Mesodermal cell (in vitro differentiated cells): Measurements from ENCODE around the gene SLC2A14.
"Not testable (repeated sequence)": the region's sequence is repeated elsewhere in the genome, so short reads cannot be mapped to it uniquely, and the experiment has no call there.

Experiments
- H3K27ac ChIP-seq: 2 replicates; pipeline ENCODE4 v1.7.0; 2013; ENCODE audit warnings: mild to moderate bottlenecking, low read depth, low read length, moderate library complexity; ENCODE audit not compliant: severe bottlenecking
- H3K36me3 ChIP-seq: 2 replicates; pipeline ENCODE4 v1.7.1; 2013; ENCODE audit warnings: mild to moderate bottlenecking, low read length, moderate library complexity; ENCODE audit not compliant: control insufficient read depth, insufficient read depth
- H3K4me1 ChIP-seq: one replicate; pipeline ENCODE4 v1.7.1; 2013; ENCODE audit warnings: mild to moderate bottlenecking, low read length; ENCODE audit not compliant: insufficient read depth, control insufficient read depth, poor library complexity, severe bottlenecking
- H3K4me3 ChIP-seq: 2 replicates; pipeline ENCODE4 v1.7.0; 2013; ENCODE audit warnings: low read length, control low read depth, mild to moderate bottlenecking; ENCODE audit not compliant: insufficient read depth, poor library complexity, severe bottlenecking; ENCODE audit errors: extremely low read depth
- H3K9me3 ChIP-seq: 2 replicates; pipeline ENCODE4 v1.7.1; 2013; ENCODE audit warnings: mild to moderate bottlenecking, low read length, moderate library complexity; ENCODE audit not compliant: control insufficient read depth
- WGBS, 2 experiments: methylation state at CpG; one replicate each; pipeline ENCODE4 v1.1.5; 2013; ENCODE audit warnings: missing lambda C conversion rate in 2 of 2; ENCODE audit not compliant: insufficient coverage in 2 of 2; 5-methylcytosine and 5-hydroxymethylcytosine counted together

Gene SLC2A14

DNA sequence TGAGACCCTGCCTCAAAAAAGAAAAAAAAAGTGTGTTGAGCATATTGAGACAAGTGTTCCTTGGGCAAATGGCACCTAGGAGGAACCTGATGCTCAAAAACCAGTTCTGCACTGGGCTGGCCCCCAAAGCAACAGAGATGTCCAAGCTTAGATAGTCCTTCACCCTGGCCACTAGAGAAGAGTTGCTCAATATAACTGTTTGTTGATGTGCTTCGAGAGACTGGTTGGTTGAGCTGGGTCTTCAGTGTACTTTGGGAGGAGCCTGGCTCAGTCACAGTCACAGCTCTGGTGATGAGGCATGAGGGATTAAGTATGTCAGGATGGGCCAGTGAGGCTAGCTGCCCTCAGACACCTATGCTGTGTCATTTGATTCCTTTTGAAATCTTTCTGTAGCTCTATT, 38.0 kb downstream of the SLC2A14 start:
- Histone ChIP-seq H3K27ac (no peak overlapping the region), H3K4me3 (no peak overlapping the region), H3K4me1 (peaks cover under 1% of the 10 kb centered on the region), H3K9me3 (no peaks in the 10 kb centered on the region), H3K36me3 (no peaks in the 10 kb centered on the region)
- 80% methylated on average over 1 of the region's 1 CpG; no CpG with 5 or more reads in 1 of the 2 experiments for WGBS, 2 experiments

GRCh38 chr12:7833831-7834230, 38.9 kb downstream of the SLC2A14 start:
- H3K4me3 ChIP-seq: no peak overlapping the region
- no peak overlapping the region for H3K27ac ChIP-seq

DNA sequence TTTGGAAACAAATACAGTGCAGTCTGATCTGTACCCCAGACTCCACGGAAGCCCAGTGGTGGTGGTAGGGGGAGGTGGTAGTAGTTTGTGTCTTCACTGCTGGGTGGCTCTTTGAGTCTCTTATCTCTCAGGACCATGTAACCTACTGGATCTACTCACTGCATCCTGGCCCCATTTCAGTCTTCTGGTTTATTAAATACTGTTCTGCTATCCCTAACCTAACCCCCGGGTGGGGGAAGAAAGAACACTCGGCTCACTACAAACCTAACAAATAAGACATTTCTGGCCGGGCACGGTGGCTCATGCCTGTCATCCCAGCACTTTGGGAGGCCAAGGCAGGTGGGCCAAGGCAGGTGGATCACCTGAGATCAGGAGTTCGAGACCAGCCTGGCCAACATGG, 39.5 kb downstream of the SLC2A14 start:
- not testable (repeated sequence) for H3K27ac ChIP-seq, H3K4me3 ChIP-seq, H3K4me1 ChIP-seq, H3K36me3 ChIP-seq, H3K9me3 ChIP-seq
- 86 to 88% methylated on average over 1 to 5 of the region's 6 CpGs for WGBS, 2 experiments

More at GRCh38 chr12:7833831-7834230, 38.9 kb downstream of the SLC2A14 start:
- 84 to 86% methylated on average over 3 to 4 of the region's 4 CpGs for whole genome bisulfite sequencing, 2 experiments
- Histone ChIP-seq H3K4me1 (no peaks in the 10 kb centered on the region), H3K9me3 (no peaks in the 10 kb centered on the region), H3K36me3 (no peaks in the 10 kb centered on the region)

GRCh38 chr12:7832059-7832696, 40.5 kb downstream of the SLC2A14 start:
- no peak overlapping the region for H3K27ac ChIP-seq
- WGBS, 2 experiments: 89 to 90% methylated on average over 1 to 3 of the region's 6 CpGs
- no peaks in the 10 kb centered on the region for H3K4me1 ChIP-seq
- no peaks in the 10 kb centered on the region for H3K9me3 ChIP-seq
- no peak overlapping the region for H3K4me3 ChIP-seq
- H3K36me3 ChIP-seq: no peaks in the 10 kb centered on the region

GRCh38 chr12:7829737-7830136, 43.0 kb downstream of the SLC2A14 start:
- not testable (repeated sequence) for H3K9me3 ChIP-seq, H3K4me1 ChIP-seq, H3K4me3 ChIP-seq, H3K36me3 ChIP-seq, H3K27ac ChIP-seq
- 92 to 95% methylated on average over 4 of the region's 4 CpGs for WGBS, 2 experiments

- no CpG with 5 or more reads among the region's 4 CpGs for WGBS, 2 experiments
- H3K4me3 ChIP-seq, H3K27ac ChIP-seq, H3K36me3 ChIP-seq, H3K9me3 ChIP-seq, H3K4me1 ChIP-seq: not testable (repeated sequence)
Measured at GRCh38 chr12:7825754-7826153, 47.0 kb downstream of the SLC2A14 start.

DNA sequence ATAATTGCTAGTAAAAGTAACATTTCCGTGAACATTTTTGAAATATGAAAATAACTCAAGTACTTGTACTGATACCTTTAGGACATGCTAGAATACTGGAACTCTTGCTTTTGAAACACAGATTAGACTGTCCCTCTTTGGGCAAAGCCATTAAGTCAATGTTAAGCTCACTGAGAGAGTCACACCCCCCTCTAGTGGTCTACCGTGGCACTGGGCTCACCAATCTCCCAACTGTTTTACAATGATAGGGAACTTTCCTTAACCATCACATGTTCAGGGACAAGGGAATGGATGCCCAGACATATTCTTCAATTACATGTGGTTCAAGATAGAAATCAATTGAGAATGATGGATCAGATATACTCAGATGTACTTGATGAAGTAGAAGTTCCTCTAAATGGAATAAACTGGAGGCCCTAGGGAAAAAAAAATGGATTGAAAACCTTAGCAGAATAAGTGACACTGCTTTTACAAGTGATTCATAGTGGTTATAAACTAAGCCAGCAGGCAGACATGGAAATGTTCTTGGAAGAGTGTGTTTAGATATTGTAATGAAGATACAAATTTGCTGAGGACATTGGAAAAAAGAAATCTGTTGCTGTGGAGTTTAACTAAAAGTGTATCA, 65.7 kb downstream of the SLC2A14 start:
- Histone ChIP-seq H3K36me3 (no peaks in the 10 kb centered on the region), H3K4me1 (peaks cover 4% of the 10 kb centered on the region), H3K4me3 (no peak overlapping the region), H3K9me3 (no peaks in the 10 kb centered on the region), H3K27ac (no peak overlapping the region)
- WGBS, 2 experiments: no CpG with 5 or more reads among the region's 2 CpGs

- not testable (repeated sequence) for H3K36me3 ChIP-seq, H3K27ac ChIP-seq, H3K9me3 ChIP-seq, H3K4me3 ChIP-seq, H3K4me1 ChIP-seq
- whole genome bisulfite sequencing, 2 experiments: 90 to 95% methylated on average over 5 of the region's 6 CpGs
Measured at GRCh38 chr12:7806319-7806718, 66.4 kb downstream of the SLC2A14 start.

GRCh38 chr12:7801460-7801859, 71.3 kb downstream of the SLC2A14 start:
- no peak overlapping the region for H3K4me3 ChIP-seq
- H3K9me3 ChIP-seq: no peaks in the 10 kb centered on the region
- WGBS, 2 experiments: 69 to 94% methylated on average over 2 to 4 of the region's 4 CpGs
- peaks cover 7% of the 10 kb centered on the region for H3K4me1 ChIP-seq
- no peaks in the 10 kb centered on the region for H3K36me3 ChIP-seq
- H3K27ac ChIP-seq: no peak overlapping the region

- not testable (repeated sequence) for H3K4me3 ChIP-seq, H3K36me3 ChIP-seq, H3K9me3 ChIP-seq, H3K4me1 ChIP-seq, H3K27ac ChIP-seq
- WGBS, 2 experiments: no CpG with 5 or more reads among the region's 4 CpGs
Measured at GRCh38 chr12:7798750-7799308, 73.9 kb downstream of the SLC2A14 start.
